Activated T-helper 1 cell treated with anti-CD3 and anti-CD28 coated beads, Interleukin-2, amount 50 U/mL, for 16 hours (primary cell): ENCODE data around the gene SRCAP.

ENCODE experiments used
- DNase-seq, 2 donors: peaks; one replicate each; pipeline ENCODE4 v3.0.0-alpha.2; 2020; ENCODE audit warnings: low read depth in 1 of 2, low spot score in 1 of 2

The SRCAP gene

DNA sequence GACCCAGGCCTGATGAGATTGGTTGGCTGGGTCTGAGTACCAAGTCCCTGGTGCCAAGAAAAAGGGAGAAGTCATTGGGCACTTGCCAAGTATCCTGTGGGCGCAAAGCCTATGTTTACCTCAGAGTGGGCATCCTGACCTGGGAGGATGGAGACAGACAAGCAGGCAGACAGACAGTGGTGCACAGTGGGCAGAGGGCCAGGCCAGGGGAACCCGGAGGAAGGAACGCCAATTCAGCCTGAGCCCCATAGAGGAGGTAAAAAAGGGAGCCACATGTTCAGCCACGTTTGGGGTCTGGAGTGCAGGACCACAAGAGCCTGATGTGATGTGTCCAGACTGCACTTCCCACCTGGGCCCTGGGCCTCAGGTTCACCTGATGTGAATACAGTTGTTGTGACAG lies 54.6 kb downstream of the SRCAP start:
- no peak for DNase-seq

DNA sequence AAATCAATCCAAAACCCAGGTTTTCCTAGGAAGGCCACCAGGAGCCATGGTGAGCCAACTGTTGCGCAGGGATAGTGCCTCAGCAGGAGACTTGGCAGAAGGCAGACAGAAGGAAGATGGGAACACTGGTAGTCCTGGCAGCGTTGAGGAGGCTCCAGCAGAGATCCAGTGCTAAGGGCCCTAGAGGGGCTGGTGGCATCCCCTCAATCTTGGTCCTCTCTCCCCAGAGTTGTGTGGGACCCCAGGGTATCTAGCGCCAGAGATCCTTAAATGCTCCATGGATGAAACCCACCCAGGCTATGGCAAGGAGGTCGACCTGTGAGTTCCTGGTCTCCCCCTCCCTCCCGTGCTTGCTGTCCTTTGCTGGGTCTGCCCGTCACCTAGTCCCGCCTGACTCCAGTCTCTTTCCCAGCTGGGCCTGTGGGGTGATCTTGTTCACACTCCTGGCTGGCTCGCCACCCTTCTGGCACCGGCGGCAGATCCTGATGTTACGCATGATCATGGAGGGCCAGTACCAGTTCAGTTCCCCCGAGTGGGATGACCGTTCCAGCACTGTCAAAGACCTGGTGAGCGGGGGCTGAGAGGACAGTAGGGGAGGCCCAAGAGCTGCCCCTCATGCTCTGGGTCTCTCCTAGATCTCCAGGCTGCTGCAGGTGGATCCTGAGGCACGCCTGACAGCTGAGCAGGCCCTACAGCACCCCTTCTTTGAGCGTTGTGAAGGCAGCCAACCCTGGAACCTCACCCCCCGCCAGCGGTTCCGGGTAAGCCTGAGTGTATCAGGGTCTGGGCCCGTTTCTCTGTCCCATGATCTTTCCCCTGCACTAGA lies 57.2 kb downstream of the SRCAP start:
- no peak for DNase-seq

GRCh38 chr16:30756781-30757100 lies 57.8 kb downstream of the SRCAP start:
- DNase-seq, result no peak

- DNase-seq, result no peak
Measured at GRCh38 chr16:30757316-30757715, 58.3 kb downstream of the SRCAP start.

DNA sequence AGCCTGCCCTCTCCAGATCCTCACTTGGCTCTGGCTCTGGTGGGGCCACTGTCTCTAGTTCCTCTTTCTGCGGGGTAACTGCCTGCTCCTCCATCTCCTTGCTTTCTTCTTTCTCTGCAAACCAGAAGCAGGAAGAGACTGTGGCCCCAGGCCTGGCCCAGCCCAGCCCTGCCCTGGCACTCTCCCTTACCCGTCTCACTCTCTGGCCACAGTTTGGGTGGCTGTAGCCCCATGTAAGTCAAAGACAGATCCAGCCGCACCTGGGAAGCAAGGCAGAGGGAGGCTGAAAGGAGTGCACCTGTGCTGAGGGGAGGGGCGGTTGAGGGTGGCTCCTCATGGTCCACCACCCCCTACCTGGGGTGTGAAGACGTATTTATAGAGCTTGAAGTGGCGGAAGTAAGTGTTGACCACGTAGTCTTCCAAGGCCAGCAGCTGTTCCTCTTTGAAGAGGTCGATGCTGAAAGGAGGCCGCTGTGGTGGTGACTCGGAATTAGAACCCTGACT lies 60.1 kb downstream of the SRCAP start:
- no peak for DNase-seq

DNA sequence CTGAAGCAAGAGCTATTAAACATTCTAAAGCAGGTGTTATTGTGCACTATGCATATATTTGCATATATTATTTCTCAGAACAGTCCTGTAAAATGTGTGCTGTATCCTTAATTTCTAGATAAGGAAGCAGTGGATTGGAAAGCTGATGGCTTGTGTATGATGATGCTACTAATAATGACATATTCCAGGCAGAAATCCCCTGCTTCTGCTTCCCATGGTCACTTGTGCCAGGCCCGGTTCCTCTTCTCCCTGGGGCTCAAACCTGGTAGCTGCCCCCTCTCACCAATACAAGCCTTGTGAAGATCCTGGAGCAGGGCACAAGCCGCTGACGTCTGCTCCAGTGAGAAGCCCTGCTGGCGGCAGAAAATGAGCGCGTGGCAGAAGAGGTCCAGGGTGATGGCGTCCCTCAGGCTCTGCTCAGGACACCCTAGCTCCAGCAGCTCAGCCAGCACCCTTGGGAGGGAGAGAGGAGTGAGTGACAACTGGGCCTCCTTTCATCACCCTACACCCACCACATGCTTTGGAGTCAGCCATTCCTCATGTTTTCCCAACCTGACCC lies 61.1 kb downstream of the SRCAP start:
- DNase-seq, result no peak

- DNase-seq, result no peak
Measured at GRCh38 chr16:30760577-30761426, 61.8 kb downstream of the SRCAP start.

- DNase-seq, result no peak
Measured at GRCh38 chr16:30761427-30761927, 62.5 kb downstream of the SRCAP start.

DNA sequence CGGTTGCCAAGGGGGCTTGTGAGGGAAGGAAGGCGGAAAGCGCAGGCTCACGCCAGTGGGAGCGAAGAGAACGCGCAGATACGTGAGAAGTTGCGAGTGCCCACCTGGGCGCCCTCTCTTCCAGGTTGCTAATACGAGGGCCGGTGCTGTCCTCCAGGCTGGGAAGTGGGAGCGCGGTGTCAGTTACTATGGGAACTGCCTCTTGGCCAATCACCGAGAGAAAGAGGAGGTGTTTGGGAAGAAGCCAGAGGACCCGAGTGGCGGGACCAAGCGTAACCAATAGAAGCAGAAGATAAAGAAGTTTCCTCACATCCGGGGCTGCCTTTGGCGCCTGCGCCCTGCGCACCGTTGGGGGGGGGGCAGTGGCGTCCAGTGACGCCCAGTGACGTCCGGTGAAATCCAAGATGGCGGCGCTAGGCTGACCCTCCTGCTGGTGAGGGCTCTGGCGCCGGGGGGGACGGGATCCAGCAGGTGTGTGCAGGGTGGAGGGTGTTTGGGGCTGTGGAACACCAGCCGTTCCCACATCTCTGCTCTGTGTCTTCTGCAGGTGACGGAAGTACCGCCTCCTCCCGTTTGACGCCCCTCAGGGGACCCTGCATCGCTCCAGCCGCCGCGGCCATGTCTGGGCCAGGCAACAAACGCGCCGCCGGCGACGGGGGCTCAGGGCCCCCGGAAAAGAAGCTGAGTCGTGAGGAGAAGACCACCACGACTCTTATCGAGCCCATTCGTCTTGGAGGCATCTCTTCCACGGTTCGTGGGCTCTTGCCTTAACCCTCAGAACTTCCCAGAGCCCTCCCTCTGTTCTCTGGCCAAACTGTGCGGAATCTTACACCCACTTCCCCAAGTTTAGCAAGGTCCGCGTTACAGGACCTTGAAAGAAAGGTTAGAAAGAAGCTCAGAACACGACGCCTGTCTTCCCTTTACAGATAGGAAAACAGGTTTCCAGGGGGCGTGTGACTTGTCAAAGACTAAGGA lies 63.2 kb downstream of the SRCAP start, which contains the start of the genes CFAP119 and RNF40:
CFAP119 (minus strand) TSS at position 135 of the 975 bp plus-strand sequence. CDS start 314 bp downstream, outside the sequence.
RNF40 (plus strand) TSS at position 395 of the 975 bp plus-strand sequence; CDS start at position 619, 224 bp downstream.
- peak; percentile 70 to 88 for DNase-seq

DNA sequence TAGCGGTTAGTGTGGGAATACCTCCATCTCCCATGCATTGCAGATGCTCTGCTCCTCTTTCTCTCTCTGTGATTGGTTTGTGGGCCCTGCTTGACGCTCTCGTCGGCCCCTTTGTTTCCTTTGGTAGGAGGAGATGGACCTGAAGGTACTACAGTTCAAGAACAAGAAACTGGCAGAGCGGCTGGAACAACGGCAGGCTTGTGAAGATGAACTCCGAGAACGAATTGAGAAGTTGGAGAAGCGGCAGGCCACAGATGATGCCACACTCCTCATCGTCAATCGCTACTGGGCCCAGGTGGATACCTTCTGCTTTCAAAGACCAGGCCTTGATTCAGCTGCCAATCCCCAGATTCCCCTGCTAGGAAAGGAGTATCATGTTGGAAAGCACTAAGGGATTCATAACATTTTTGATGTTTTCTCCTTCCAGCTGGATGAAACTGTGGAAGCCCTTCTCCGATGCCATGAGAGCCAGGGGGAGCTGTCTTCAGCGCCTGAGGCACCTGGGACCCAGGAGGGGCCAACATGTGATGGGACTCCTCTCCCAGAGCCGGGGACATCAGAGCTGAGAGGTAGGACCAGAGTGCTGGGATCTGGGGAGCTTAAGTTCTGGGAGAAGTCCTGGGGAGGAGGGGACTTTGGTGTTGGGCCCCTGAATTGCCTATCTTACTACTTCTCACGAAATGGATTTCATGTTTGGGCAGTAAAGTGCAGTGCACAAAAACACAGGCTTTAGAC lies 64.2 kb downstream of the SRCAP start:
- DNase-seq, result no peak

- DNase-seq, result no peak
Measured at GRCh38 chr16:30764086-30764485, 65.1 kb downstream of the SRCAP start.

- no peak for DNase-seq
Measured at GRCh38 chr16:30764816-30765465, 66.0 kb downstream of the SRCAP start.

- no peak for DNase-seq
Measured at GRCh38 chr16:30766206-30766932, 67.4 kb downstream of the SRCAP start.

DNA sequence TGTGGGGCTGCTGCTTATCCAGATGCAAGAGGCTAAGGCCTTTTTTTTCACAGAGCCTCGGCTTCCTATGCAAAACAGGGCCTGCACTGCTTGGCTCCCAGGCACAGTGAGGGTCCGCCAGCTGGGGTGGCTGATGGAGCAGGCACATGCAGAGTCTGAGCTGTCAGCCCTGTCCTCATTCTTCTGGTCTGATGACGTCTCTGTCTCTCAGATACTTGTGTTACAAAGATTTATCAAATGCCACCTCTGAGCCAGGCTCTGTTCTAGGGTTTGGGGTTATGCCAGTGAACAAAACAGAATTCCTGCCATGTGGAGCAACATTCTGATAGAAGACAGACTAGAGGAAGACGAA lies 67.9 kb downstream of the SRCAP start:
- DNase-seq, result no peak

DNA sequence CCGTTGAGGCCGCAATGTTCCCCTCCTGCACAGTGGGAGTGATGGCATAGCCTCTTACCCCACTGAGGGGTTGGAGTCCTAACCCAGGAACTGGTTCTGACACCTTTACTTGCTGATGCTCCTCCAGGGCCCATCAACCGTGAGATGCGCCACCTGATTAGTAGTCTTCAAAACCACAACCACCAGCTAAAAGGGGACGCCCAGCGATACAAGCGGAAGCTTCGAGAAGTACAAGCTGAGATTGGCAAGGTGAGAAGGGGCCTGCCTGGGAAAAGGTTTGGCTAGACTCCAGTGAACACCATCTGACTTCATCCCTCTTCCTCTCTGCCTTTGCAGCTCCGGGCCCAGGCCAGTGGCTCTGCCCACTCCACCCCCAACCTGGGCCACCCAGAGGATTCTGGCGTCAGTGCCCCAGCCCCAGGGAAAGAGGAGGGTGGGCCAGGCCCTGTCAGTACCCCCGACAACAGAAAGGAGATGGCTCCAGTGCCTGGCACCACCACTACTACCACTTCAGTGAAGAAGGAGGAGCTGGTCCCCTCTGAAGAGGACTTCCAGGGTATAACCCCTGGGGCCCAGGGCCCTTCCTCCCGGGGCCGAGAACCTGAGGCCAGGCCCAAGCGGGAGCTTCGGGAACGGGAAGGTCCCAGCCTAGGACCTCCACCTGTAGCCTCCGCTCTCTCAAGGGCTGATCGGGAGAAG lies 68.9 kb downstream of the SRCAP start:
- no peak for DNase-seq

DNA sequence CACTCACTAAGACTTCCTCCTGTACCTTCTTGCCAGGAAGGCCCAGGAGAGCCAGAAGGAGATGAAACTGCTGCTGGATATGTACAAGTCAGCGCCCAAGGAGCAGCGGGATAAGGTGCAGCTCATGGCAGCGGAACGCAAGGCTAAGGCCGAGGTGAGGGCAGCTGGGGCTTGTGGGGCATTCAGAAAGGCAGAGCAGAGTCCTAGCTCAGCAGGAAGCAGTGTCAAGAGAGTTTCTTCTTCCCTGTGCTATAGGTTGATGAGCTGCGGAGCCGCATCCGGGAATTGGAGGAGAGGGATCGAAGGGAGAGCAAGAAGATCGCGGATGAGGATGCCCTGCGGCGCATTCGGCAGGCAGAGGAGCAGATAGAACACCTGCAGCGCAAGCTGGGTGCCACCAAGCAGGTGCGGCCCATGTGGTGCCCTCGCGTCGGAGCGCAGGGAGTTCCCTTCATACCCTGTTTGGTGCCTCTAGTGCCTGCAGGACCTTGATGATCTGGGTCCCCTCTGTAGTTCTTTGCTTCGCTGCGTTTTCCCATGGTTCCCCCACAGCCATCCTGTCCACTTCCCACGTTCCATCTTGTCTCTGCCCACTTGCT lies 69.7 kb downstream of the SRCAP start:
- no peak for DNase-seq

GRCh38 chr16:30769379-30770089 lies 70.6 kb downstream of the SRCAP start:
- DNase-seq, result no peak
